ENCODE measurements around the gene ATP11C.
A peak's percentile ranks its signal among the peaks of the same experiment; 100 is the strongest.
"Not testable (repeated sequence)": the region's sequence is repeated elsewhere in the genome, so short reads cannot be mapped to it uniquely, and the experiment has no call there.

The ATP11C gene

DNA sequence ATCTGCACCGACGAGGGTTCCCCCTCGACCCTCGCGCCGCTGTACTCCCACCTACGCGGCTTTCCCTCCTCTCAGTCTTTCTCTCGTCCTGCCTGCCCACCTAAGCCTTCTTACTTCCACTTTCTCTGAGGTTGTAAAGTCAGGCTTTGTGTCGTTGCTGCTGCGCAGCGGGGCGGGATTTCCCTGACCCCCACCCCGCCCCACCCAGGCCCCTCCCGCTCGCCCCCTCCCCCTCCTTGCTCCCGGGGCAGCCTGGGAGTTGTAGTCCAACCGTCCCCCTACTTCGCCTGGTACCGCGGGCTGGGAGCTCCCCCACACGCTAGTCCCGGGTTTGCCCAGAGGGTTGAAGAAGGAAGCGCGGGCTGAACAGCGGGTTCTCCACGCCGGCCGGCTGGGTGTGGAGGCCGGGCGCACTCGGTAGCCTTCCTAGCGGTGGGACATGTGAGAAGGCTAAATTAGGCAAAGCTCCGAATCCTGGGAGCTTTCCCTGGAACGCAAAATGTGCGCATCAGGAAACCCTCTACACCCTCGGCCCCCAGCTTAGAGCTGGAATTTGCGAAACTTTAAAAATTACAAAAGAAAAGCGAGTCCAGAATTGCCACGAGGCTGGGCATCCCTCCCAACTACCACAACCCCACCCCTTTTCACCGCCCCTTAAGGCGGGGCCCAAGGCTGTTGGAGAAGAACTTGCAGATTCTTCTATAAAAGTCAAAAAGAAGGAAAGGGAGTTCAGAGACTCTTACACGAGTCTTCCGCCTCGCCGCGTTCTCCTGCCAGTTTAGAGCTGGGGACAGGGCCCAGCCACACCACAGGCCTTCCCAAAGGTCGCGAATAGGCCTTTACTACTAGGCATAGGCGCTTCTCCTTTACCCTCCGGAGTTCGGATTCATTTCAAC, at the start of gene ATP11C:
Gene ATP11C, minus strand, starts transcription at position 153 of the 896 bp plus-strand sequence. CDS start 1,011 bp downstream, outside the sequence.
- peak; percentile 66 to 72 for DNase-seq (ENCODE audit: low read depth in 2 of 2)

DNA sequence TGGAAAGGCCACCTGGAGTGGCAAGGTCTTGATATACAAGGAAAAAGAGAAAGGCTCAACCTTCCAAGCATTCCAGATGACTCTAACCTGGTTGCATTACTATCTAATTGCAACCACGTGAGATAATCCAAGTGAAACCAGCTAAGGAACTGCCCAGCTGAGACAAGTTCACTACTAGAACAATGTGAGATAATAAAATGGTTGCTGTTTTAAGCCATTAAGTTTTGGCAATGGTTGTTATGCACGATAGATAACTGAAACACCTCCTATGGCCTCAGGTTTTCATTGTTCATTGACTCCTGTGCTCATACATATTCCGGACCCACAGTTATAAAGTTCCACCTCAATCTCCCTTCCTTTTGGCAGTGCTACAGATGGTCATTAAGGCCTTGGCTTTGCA, 41.6 kb upstream of the ATP11C start:
- DNase-seq (ENCODE audit: low read depth in 2 of 2): no peak

DNA sequence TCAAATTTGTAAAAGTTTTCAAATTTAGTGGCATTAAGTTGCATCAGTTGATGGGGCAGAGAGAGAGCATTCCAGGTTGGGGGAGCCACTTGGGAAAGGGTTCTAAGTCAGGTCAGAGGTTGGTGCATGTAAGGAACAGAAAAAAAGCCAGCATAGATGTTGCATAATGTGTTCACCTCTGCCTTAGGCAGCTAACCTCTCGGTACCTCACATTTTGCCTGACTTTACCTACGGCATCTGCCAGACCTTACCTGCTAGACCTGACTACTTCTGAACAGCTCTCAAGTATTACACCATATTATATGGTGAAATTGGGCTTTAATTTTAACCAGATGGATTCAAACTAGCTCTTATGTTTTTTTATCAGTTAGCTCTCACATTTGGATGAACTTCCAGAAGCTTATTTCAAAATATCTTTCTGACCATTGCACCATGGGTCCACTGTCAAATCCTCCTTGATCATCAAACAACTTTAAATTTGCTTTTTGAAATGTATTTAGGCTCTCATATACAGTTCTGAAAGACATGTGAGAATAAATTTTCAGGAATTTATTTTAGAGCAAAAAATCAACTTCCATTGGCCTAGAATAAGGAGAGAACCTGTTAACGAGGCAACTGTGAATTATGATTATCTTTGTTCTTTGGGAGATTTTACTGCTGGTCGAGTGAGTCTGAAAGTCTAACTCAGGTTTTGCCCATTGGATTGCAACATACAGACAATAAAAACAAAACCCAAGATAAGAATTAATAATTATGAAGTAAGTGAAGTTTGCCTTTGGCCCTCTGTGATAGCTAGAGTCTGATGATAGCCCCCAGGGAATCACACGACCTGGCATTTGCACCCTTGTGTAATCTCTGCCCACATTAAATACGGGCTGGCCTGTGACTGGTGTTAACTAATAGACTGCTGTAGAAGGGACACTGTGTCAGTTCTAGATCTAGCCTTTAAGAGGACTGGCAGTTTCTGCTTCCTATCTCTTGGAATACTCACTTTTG, 40.1 kb upstream of the ATP11C start:
- no peak for DNase-seq (ENCODE audit: low read depth in 2 of 2)

DNA sequence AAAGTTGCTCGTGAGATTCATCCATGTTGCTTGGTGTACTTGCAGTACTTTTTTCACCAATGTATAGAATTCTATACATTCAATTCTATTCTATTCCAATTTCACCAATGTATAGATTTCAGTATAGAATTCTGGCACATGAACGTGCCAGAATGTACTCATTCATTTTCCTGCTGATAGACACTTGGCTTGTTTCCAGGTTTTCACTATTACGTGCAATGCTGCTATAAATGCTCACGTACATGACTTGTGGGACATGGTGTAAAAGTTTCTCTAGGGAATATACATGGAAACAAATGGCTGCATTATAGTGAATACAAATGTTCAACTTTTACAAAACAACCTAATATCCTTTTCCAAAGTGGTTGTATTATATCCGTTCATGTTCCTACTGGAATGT, 39.3 kb upstream of the ATP11C start:
- DNase-seq (ENCODE audit: low read depth in 2 of 2): no peak

DNA sequence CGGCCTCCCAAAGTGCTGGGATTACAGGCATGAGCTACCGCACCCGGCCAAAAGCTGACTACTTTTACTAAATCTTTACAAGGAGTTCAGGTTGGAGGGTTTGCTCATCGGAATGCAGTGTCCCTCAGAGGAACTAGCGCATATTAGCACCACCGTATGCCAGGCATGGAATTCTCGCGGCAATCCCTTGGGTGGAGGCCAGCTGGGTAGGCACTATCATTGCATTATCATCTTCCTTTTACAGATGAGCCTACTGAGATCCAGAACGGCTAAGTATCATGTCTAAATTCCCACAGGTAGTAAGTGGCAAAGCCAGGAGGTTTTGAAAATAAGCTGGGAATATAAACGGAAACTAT, 38.5 kb upstream of the ATP11C start:
- DNase-seq (ENCODE audit: low read depth in 2 of 2): no peak

DNA sequence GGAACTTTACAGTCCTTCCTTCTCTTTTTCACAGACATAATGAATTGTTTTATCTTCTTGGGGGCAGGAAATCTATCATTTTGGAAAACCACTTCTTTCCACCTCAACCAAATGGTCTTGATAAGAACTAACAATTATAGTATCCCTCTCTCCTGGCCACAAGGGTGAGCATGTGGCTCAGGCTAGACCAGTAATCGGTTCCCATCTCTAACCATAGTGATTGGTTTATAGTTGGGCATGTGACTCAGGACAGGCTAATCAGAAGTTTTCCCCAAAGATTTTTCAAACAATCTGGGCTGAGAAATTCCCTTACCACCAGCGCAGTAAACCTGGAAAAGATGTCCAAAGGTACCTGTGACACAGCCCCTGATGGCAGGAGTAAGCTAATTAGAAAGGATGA, 36.4 kb upstream of the ATP11C start:
- DNase-seq (ENCODE audit: low read depth in 2 of 2): no peak

DNA sequence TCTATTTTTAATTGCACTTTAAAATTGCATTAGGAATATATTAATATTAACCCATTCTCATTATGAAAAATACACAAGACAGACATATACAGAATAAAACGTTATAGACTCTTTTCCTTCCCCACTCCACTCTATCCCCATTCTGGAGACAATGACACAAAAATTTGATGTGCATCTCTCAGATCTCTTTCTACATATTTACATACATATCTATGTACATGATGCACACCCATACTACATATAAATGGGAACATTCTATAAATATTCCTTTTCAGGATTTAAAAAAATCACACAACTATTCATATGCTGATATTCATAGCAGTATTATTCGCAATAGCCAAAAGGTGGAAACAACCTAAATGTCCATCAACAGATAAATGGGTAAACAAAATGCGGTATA, 34.9 kb upstream of the ATP11C start:
- no peak for DNase-seq (ENCODE audit: low read depth in 2 of 2)

DNA sequence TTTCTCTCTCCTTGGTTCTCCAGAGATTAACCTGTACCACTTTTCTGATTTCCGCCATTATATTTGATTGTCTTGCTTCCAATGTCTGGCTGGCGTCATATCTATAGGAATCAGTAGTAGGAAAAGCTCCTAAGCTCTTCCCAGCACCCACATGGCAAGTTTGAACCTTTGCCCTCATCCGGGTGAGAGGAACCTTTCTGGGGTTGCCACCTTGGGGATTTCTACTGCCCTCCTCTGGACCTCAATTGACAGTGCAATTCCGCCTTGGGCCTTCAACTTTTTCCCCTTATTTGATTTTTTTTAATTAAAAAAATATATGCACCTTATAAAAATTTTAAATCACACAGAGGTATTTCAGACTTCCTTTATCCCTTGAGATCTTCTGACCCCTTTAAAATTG, 34.4 kb upstream of the ATP11C start:
- DNase-seq (ENCODE audit: low read depth in 2 of 2): no peak

DNA sequence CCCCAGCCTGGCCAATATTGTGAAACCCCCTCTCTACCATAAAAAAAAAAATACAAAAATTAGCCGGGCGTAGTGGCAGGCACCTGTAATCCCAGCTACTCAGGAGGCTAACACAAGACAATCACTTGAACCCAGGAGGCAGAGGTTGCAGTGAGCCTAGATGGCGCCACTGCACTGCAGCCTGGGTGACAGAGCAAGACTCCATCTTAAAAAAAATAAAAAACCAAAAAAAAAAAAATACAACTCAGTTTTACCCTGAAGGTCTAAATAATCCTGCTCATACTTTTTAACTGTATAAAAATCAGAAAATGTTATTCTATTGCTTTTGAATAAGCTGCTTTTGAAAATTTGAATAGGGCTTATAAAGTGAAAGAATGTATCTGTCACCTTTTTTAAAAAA, 33.3 kb upstream of the ATP11C start:
- not testable (repeated sequence) for DNase-seq (ENCODE audit: low read depth in 2 of 2)

DNA sequence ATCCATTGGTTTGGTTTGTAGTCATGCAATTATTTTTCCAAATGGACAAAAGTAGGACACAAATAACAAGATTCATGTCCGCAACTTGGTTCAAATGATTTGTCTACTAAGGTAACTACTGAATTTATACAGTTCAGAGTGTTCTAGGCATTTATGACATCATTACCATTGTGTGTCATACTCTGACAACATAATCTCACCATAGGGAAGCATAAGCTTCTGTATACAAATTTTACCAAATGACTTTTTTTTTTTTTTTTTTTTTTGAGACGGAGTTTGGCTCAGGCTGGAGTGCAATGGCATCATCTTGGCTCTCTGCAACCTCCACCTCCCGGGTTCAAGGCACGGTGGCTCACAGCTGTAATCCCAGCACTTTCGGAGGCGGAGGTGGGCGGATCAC, 32.6 kb upstream of the ATP11C start, which contains the start of gene CXorf66:
Gene CXorf66, minus strand, starts transcription at position 101 of the 400 bp plus-strand sequence. Its CDS starts 25 bp downstream, at position 76.
- DNase-seq (ENCODE audit: low read depth in 2 of 2): no peak

DNA sequence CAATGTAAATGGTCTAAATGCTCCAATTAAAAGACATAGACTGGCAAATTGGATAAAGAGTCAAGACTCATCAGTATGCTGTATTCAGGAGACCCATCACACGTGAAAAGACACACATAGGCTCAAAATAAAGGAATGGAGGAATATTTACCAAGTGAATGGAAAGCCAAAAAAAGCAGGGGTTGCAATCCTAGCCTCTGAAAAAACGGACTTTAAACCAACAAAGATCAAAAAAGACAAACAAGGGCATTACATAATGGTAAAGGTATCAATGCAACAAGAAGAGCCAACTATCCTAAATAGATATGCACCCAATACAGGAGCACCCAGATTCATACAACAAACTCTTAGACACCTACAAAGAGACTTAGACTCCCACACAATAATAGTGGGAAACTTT, 28.2 kb upstream of the ATP11C start:
- DNase-seq (ENCODE audit: low read depth in 2 of 2): not testable (repeated sequence)

DNA sequence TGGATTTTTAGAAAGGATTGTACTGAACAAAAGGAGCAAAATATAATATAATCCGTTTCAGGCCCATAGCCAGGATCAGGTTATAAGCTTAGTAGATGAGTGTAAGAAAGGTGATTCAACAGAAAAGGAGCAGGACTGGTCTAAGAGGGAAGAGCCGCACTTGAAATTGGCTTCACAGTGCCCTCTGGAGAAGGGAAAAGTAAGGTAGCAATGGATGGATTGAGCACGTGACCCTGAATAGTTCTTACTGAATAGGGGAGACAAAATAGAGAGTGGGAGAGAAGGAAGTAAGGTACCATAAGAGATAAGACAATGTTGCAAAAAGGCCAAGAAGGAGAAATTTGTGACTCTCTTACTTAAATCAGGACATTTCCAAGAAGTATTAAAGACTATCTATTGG, 16.9 kb upstream of the ATP11C start:
- no peak for DNase-seq (ENCODE audit: low read depth in 2 of 2)

DNA sequence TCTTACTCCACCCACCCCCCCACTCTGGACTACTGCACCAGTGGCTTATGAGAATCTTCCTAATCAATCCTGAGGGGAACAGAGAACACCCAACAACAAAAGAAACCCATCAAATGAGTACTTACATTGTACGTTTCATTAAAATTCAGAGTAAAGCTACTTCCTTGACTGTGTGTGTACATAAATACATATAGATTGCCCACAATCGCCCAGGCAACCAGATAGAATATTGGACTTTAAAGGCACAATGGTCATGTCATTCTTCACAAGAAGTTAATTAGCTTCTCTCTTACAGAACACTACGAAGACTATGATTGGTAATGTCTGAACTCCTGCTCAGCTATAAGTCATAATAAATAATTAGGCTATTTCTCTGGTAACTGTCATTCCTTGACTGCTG, 12.2 kb upstream of the ATP11C start:
- DNase-seq (ENCODE audit: low read depth in 2 of 2): no peak

DNA sequence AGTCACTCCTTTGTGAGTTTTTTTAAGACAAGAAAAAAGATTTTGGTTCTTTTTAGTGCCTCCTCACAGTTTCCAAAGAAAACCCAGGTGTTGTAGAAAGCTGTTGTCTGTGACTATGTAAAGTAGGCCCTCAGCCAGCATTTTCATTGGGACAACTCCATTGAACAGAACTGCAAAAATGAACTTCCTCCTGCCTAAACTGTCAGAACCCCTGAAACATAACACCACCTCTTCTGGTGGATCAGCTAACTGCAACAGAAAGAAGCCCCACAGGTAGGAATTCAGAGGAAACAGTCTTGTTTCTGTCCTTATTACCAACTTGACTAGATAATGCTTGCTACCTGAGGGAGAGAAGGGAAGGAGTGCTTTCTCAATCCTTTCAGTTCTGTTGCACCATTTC, 3.4 kb upstream of the ATP11C start:
- no peak for DNase-seq (ENCODE audit: low read depth in 2 of 2)

DNA sequence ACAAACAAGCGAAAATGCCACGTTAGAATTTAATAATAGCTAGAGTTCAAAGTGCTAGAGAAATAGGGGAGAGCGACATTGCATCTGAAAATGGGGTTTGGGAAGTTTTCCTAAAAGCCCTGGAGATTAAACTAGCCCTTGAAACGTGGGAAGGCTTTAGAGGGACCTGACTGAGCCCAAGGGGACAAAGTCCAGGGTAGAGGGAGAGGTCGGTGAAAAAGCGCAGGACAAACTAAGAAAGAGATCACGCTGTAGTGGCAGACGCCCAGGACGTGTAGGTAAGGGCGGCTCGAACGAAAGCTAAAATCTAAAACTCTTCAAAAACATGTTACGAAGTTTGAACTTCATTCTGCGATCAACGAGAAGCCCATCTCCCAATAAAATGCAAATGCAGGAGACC, 1.1 kb upstream of the ATP11C start:
- no peak for DNase-seq (ENCODE audit: low read depth in 2 of 2)

DNA sequence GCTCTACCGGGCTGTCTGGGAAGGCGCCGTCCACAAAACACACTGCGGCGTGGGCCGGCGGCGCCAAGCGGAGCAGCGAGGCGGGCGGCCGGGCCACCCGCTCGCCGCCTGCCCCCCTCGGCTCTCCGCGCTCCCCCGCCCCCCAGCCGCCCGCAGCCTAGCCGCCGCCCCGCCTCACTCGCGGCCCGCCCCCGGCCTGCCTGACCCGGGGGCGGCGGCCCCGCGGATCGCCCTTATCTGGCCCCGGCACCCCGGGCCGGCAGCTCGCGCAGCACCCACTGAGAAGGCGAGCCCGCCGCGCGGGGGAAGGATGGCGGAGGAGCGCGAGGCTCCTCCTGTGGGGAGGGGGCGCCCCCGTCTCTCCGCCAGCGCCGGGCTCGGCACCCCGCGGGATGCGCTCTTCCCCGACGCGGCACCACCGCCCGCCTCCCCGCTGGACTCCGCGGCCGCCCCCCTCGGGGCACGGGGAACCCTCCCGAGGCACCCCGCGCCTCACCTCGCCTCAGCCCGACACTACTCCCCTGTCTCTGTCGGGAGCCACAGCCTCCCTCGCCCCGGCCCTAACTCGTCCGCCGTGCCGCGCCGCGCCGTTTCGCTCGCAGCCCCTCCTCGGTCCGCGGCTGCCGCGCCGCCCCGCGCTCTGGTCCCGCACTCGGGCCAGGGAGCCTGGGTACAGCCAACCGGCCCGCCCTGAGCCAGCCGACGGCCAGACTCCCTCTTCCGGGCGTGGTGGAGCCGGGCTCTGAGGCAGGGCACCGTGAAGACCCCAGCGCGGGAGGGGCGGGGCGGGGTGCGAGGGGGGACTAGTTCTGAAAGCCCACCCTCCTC, 566 bp downstream of the ATP11C start:
- peak in 1 of 2 donors; percentile 34 for DNase-seq (ENCODE audit: low read depth in 2 of 2)

DNA sequence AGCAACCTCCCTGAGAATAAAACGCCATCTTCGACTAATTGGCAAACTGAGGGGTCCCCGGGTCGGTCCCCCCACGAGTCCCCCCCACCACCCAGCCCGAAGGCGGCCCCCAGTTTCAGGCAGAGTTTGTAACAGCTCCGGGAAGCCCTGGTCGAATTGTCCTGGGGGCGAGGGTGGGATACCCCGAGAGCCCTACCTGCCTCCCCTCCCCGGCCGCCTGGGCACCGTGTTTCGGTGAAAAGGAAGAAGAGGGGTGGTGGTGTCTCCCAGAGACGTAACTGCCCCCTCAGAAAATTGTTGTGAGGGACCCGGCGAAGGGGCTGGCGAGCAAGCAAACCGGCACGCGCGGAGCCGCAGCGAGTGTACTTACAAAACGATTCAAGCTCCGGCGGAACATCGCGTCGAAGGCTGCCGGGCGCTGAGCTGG, 1.2 kb downstream of the ATP11C start:
- DNase-seq (ENCODE audit: low read depth in 2 of 2): no peak

DNA sequence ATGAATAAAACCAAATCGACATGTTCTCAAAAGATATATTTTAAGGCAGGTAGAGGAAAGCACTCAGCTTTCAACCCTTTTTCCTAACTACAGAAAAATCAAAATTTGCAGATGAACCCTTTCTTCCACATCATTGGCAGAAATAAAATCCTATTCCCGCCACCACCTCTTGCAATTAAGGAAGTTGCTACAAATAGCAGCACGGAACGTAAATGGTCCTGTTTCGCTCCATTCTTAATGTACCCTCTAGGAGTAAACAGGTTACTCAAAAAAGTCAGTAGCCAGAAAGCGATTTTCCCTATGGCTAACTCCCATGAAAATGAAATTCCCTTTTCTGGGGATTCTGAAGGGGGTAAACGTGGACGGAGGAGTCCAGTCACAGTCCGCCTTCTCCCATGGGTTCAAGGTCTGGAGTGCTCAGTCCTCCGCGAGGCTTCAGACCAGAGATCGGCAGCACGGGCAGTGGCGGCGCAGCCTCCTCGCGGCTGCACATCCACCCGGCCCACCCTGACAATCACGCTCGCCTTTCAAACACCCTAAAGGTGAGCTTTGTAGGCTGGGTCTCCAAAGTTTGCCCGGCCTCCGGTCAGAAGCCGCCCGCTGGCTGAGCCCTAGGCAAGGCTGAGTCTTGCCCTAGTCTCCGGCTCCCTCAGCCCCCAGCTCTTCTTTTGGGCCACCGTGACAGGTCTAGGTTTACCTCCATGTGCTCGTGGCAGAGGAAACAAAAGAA, 1.8 kb downstream of the ATP11C start:
- no peak for DNase-seq (ENCODE audit: low read depth in 2 of 2)

DNA sequence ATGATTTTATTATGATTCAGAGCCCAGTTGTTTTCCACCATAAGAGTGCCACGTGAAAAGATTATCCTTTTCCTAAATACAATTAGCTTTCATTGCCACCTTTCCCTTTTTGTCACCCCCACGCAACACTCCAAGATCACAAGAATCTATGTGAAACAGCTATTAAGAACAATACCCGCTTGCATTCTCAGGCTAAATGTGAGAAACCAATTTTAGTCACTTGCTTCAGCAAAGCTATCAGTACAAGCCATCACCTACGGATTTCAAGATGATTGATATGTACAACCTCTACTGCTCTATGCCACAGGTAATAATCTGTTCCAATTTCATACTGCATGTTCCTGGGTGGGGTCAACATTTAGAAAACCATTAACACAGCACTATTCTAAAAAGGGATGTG, 2.5 kb downstream of the ATP11C start:
- DNase-seq (ENCODE audit: low read depth in 2 of 2): no peak

DNA sequence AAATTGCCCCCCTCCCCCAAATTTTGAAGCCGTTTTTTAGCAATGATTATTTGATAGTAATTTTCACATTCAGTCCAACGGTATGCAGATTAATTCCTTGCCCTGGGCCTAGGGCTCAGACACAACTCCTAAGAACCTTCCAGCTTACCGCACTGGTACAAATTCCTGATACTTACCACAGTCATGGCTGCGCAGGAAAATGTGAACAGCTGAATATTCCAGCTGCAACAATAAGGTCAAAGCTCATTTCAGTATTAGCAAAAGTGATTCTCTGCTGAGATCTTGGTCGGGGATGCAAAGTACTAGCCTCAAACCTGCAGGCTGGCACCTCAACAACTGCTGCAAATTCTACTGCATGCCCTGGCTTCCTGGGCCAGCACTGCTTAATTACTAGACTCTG, 3.0 kb downstream of the ATP11C start:
- no peak for DNase-seq (ENCODE audit: low read depth in 2 of 2)

DNA sequence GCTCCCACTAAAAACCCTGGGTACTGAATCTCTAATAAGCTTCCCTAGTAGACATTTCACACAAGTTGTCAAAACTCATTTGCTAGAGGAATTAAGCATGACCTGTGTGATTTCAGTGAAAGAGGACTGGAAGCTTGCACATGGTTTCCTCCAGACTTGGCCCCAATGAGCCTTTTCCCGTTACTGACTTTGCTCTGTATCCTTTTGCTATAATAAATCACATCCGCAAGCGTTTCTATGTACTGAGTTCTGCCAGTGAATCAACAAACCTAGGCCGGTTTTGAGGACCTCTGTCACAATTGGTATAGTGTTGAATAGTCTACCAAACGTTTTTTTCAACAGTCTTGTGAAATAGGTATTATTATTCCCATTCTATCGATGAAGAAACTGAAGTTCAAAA, 8.2 kb downstream of the ATP11C start:
- no peak for DNase-seq (ENCODE audit: low read depth in 2 of 2)

All from stimulated activated CD8-positive, alpha-beta memory T cell treated with anti-CD3 and anti-CD28 coated beads, Interleukin-15, amount 100 ng/mL, for 4 hours (primary cell).